Dermis blood vessel endothelial cell (primary cell): ENCODE measurements around the gene TARBP2. TPM values are rescaled to one million over a fixed set of nuclear protein-coding genes. Genes with fewer than 3 reads are reported as not detected.
"Not testable (repeated sequence)": the region's sequence is repeated elsewhere in the genome, so short reads cannot be mapped to it uniquely, and the experiment has no call there.

Source experiments
- DNase-seq: peaks from one replicate; pipeline ENCODE4 v3.0.0; 2010
- total RNA-seq: library from RNA; depleted of rRNA; stranded (reverse); fragments of >200 nt; gene quantifications from 2 replicates; pipeline ENCODE4 v1.2.3, GENCODE V29; 2014

The TARBP2 gene
- total RNA-seq, 1 donor from 2014 or later = 48.3 TPM

- no peak for DNase-seq
These were observed 14.2 kb downstream of the TARBP2 start for GRCh38 chr12:53515291-53515680.

DNA sequence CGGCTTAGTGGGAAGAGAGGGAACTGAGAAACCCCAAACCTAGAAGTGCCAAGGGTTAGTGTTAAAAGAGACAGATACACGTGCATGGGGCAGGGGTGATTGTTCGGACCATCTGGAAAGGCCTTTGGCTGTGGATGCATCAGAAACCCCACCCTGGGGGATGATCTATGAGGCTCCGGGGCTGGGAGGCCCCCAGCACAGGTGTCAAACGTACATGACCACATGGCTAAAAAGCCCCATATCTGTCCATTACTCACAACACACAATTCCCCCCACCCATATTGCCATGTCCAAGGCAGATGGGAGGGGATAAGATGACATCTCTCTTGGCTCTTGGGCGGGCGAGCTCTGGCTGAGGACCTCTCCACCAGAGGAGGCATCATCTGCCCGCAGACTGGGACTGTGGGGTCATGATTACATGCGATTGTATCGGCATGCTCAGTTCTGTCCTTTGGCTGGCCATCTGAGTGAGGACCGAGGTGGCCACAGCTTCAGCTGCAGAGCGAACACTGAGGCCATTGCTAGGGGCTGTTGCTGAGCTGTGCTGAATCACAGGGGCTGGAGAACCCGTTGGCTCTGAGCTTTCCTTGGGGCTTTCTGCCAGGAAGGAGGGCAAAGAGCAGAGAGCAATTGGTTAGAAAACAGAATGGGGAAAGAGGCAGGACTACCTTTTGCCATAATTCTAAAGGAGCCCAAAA is 15.8 kb downstream of the TARBP2 start:
- no peak for DNase-seq

- no peak for DNase-seq
These were observed 17.3 kb downstream of the TARBP2 start for GRCh38 chr12:53518381-53518780.

- DNase-seq = no peak
These were observed 22.0 kb downstream of the TARBP2 start for GRCh38 chr12:53523131-53523530.

DNA sequence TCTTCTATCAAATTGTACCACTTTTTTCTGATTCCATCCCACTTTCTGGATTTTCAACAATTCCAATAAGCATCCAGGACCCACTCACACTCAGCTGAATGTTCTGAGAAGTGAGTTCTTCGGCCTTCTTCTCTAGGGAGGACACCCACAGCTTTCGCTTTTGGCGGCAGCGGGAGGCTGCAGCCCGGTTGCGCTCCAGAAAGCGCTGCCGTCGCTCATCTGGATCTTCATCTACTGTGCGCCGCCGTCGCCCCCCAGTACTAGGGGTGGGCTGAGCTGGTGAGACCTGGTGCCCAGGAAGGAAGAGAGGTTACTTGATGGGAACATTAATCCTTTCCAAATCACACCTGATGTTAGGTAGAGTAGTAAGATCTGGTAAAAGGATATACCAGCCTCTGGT is 23.4 kb downstream of the TARBP2 start:
- no peak for DNase-seq

- DNase-seq = no peak
These were observed 29.0 kb downstream of the TARBP2 start for GRCh38 chr12:53530061-53530460.

DNA sequence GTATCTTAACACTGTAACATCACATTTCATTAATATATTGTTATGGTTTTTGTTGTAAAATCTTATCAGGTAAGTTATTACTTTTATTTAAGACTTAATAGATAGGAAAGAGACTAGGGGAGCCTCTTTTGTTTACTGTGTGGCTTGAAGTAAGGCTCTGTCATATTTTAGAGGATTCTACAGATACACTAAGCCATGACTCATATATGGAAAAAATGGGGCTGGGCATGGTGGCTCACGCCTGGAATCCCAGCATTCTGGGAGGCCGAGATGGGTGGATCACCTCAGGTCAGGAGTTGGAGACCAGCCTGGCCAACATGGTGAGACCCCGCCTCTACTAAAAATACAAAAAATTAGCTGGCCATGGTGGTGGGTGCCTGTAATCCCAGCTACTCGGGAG is 29.8 kb downstream of the TARBP2 start:
- DNase-seq = no peak

DNA sequence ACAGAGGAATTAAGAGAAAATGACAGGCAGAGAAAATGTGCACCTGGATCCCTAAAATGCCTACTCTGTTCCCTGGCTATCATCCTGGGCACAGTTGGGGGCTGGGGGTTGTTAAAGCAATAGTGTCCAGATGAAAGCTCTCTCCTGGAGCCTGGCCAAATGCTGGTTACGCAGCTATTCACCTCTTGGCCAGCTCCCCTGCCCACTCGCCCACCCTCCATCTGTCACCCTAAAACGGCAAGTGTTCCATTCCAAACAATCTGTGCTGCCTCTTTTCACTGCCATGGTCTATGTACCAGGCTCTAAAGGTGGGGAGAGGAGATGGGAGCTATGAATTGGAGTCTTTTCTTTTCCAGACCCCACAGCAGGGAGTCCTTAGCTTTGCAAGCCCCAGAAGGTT is 30.9 kb downstream of the TARBP2 start:
- DNase-seq = no peak

DNA sequence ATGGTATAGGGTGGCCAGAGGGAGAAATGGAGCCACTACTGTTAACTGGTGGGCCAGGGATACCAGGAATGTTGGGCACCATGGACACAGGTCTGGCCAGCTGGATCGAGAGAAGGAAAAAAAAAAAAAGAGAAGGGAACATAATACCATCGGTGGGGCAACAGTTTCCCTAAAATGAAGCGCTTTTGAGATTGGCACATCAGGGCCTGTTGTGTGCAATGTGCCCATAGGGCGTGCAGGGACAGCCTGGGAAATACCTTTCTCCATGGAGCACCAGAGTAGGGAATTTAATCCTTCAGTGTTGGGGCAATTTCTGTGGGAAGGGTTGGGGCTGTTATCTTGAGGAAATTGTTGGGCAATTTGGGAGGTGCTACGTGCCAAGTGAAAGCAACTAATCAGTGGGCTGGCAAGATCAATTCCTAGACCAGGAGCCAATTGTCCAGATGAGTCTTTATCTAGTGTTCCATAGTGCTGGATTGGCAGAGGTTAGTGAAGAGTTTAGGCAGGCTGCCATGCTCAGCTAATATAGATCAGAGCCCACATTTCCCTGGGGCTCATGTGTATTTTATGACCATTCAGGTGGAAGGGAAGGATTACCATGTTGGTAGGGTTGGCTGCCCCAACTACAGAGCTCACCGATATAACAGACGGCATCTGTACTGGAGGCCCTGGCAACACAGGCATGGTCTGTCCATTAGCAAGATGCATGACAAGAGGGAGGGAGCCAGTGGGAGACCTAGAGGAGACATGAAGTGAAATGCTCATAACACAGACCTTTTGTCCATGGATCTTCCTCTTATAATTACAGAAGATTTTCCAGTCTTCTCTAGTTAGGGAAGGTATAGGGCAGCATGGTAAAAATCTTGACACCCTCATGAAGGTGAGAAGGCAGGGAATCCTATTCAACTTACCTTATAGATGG is 31.7 kb downstream of the TARBP2 start:
- no peak for DNase-seq

DNA sequence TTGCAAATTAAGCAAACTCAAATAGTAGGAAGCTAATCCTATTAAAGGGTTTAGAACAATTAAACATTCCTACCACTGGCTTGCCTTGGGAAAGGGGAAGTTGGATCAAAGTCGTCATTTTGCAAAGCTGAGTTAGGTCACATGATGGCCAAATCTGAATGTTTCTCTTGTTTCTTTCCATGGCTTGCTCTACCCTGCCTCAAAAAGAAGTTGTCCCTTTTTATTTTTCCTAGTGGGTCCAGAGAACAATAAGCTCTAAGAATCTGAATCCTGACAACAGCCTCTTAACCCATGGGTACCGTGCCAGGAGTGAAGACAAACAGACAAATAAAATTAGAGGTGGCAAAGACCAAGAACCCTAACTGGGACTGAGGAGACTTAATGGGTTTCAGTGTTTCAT is 32.4 kb downstream of the TARBP2 start:
- no peak for DNase-seq

- DNase-seq = no peak
These were observed 35.9 kb downstream of the TARBP2 start for GRCh38 chr12:53536962-53537361.

- DNase-seq = peak; percentile 59
These were observed 37.2 kb downstream of the TARBP2 start for GRCh38 chr12:53538209-53538689.

GRCh38 chr12:53539526-53539925 is 38.4 kb downstream of the TARBP2 start:
- no peak for DNase-seq

DNA sequence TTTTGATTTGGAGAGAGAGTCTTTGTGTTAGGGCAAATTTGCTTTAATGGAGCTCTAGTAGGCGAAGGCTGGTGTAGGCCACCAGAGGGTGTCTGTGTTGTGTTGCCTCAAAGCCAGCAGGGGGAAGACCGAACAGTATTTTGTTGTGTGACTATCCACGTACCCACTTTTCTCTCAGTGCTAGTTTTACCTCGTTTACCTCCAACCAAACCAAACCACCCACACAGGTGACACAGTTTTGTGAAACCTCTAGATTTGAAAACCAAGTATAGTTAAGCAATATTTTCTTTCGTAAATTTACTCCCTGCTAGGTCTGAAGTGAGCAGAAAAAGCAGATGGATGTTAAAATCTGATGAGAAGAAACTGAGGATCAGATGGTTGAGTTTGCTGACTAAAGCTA is 42.5 kb downstream of the TARBP2 start:
- peak; percentile 88 for DNase-seq

DNA sequence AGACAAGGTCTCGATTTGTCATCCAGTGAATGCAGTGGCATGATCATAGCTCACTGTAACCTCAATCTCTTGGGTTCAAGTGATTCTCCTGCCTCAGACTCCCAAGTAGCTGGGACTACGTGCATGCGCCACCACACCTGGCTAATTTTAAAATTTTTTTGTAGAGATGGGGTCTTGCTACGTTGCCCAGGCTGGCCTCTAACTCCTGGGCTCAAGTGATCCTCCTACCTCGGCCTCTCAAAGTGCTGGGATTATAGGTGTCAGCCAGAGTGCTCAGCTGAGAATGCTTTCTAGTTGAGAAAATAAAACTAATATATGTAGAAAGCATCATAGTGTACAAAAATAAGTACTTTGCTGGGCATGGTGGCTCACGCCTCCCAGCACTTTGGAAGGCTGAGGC is 47.3 kb downstream of the TARBP2 start:
- DNase-seq = not testable (repeated sequence)

GRCh38 chr12:53550131-53550530 is 49.0 kb downstream of the TARBP2 start:
- DNase-seq = not testable (repeated sequence)

- DNase-seq = peak; percentile 16
These were observed 49.5 kb downstream of the TARBP2 start for GRCh38 chr12:53550595-53550994.

GRCh38 chr12:53551889-53552291 is 50.8 kb downstream of the TARBP2 start:
- DNase-seq = no peak

GRCh38 chr12:53552361-53553327 is 51.6 kb downstream of the TARBP2 start:
- no peak for DNase-seq
